Osteoblast (primary cell): ENCODE results near the gene GPATCH1. TPM values are rescaled to one million over a fixed set of nuclear protein-coding genes. Genes with fewer than 3 reads are reported as not detected.
A peak's percentile ranks its signal among the peaks of the same experiment; 100 is the strongest.

Source experiments
- DNase-seq: peaks from one replicate; pipeline ENCODE4 v3.0.0; 2011; ENCODE audit warnings: low spot score, mixed read lengths; ENCODE audit not compliant: insufficient read length; ENCODE audit errors: missing footprints
- H2AFZ ChIP-seq: 2 replicates; pipeline ENCODE4 v1.6.0; 2011; ENCODE audit warnings: mild to moderate bottlenecking, low read length
- H3K27ac ChIP-seq: 2 replicates; pipeline ENCODE4 v1.5.1; 2011; ENCODE audit warnings: mild to moderate bottlenecking, low read depth, low read length, moderate library complexity
- H3K27me3 ChIP-seq: 2 replicates; pipeline ENCODE4 v1.6.0; 2012; ENCODE audit warnings: mild to moderate bottlenecking, control low read depth, inconsistent platforms, low read length, moderate library complexity; ENCODE audit not compliant: insufficient read depth
- H3K36me3 ChIP-seq: 2 replicates; pipeline ENCODE4 v1.5.1; 2011; ENCODE audit warnings: mild to moderate bottlenecking, low read length, control low read depth, moderate library complexity; ENCODE audit not compliant: insufficient read depth
- H3K4me1 ChIP-seq: 2 replicates; pipeline ENCODE4 v1.5.1; 2011; ENCODE audit warnings: mild to moderate bottlenecking, low read length, control low read depth, moderate library complexity; ENCODE audit not compliant: insufficient read depth
- H3K4me2 ChIP-seq: 2 replicates; pipeline ENCODE4 v1.6.0; 2011; ENCODE audit warnings: mild to moderate bottlenecking, low read length; ENCODE audit not compliant: insufficient read depth
- H3K4me3 ChIP-seq: fragments of 200-600 bp; sonication (generic); 3 replicates; pipeline ENCODE4 v1.5.1; 2012; ENCODE audit warnings: mild to moderate bottlenecking, low read length, inconsistent platforms; ENCODE audit not compliant: insufficient read depth
- H3K79me2 ChIP-seq: 2 replicates; pipeline ENCODE4 v1.6.0; 2012; ENCODE audit warnings: mild to moderate bottlenecking, low read length, control low read depth, inconsistent platforms; ENCODE audit not compliant: insufficient read depth
- H3K9me3 ChIP-seq: 2 replicates; pipeline ENCODE4 v1.5.1; 2011; ENCODE audit warnings: low read depth, low read length, control low read depth
- H4K20me1 ChIP-seq: 2 replicates; pipeline ENCODE4 v1.6.0; 2012; ENCODE audit warnings: mild to moderate bottlenecking, low read length, control low read depth; ENCODE audit not compliant: insufficient read depth
- total RNA-seq: library from RNA; depleted of rRNA; stranded (reverse); fragments of >200 nt; gene quantifications from 2 replicates; pipeline ENCODE4 v1.2.3, GENCODE V29; 2012
- TF ChIP-seq, protein P1 (sequence below): IDR thresholded peaks from 2 replicates; pipeline ENCODE4 v1.5.1; 2011; ENCODE audit warnings: mild to moderate bottlenecking, low read depth, low read length, moderate library complexity; ENCODE audit errors: extremely low read depth

GPATCH1 gene
- total RNA-seq, 1 donor: 6.2 TPM

DNA sequence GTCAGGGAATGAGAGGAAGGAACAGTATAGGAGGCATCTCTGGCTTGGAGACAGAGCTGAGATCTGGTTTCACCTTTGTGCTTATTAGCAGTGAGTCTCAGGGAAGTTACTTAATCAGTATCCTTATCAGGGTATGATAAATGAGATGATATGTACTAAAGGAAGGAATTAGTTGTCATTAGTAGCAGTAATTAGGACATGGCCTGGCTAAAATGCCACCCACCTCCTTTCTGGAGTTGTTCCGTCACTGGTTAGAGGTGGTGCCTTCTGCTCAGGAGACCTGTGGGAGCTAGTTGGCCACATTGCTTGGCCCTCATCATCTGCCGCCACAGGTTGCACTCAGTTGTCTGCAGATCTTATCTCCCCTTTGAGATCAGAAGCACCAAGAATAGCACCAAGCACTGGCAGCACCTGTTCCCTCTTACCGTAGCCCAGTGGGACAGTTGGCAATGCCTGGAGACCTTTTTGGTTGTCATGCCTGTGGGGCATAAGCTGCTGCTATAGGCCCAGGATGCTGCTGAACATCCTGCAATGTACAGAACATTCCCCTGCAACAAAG lies 4.7 kb downstream of the GPATCH1 start:
- H3K4me1 ChIP-seq: peaks cover 12% of the 10 kb centered on the region
- TF ChIP-seq, protein P1, sequence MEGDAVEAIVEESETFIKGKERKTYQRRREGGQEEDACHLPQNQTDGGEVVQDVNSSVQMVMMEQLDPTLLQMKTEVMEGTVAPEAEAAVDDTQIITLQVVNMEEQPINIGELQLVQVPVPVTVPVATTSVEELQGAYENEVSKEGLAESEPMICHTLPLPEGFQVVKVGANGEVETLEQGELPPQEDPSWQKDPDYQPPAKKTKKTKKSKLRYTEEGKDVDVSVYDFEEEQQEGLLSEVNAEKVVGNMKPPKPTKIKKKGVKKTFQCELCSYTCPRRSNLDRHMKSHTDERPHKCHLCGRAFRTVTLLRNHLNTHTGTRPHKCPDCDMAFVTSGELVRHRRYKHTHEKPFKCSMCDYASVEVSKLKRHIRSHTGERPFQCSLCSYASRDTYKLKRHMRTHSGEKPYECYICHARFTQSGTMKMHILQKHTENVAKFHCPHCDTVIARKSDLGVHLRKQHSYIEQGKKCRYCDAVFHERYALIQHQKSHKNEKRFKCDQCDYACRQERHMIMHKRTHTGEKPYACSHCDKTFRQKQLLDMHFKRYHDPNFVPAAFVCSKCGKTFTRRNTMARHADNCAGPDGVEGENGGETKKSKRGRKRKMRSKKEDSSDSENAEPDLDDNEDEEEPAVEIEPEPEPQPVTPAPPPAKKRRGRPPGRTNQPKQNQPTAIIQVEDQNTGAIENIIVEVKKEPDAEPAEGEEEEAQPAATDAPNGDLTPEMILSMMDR: no peak
- H3K36me3 ChIP-seq: peaks cover 19% of the 10 kb centered on the region
- H3K9me3 ChIP-seq: no peaks in the 10 kb centered on the region
- peaks cover 22% of the 10 kb centered on the region for H3K79me2 ChIP-seq
- H3K27me3 ChIP-seq: no peaks in the 10 kb centered on the region
- H3K27ac ChIP-seq: no peak overlapping the region
- no peak overlapping the region for H3K4me2 ChIP-seq
- H4K20me1 ChIP-seq: peaks cover 2% of the 10 kb centered on the region
- peak; percentile 29 for DNase-seq
- no peak overlapping the region for H3K4me3 ChIP-seq
- H2AFZ ChIP-seq: no peak overlapping the region

DNA sequence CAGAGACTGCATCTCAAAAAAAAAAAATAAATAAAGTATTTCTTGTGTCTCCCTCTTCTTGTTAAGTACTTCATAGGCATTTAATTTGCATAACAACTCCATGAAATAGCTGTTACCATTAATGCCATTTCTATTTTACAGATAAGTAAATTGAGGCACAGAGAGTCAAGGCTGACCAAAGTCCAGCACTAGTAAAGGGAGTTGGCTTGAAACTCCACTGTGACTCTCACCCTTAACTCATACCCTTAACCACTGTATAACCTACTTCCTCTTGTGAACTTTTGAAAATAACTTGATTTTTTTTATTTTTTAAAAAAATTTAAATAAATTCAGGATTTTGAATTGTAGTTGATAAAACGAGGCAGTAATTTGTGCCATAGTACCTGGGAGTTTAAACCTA lies 6.0 kb downstream of the GPATCH1 start:
- Histone ChIP-seq H2AFZ (no peak overlapping the region), H3K9me3 (no peaks in the 10 kb centered on the region), H3K27ac (no peak overlapping the region), H3K4me2 (no peak overlapping the region), H3K4me1 (peaks cover 6% of the 10 kb centered on the region), H3K27me3 (no peaks in the 10 kb centered on the region), H3K79me2 (peaks cover 12% of the 10 kb centered on the region), H3K4me3 (no peak overlapping the region), H4K20me1 (peaks cover 2% of the 10 kb centered on the region), H3K36me3 (peaks cover 19% of the 10 kb centered on the region)
- no peak for DNase-seq
- TF ChIP-seq, protein P1: no peak

DNA sequence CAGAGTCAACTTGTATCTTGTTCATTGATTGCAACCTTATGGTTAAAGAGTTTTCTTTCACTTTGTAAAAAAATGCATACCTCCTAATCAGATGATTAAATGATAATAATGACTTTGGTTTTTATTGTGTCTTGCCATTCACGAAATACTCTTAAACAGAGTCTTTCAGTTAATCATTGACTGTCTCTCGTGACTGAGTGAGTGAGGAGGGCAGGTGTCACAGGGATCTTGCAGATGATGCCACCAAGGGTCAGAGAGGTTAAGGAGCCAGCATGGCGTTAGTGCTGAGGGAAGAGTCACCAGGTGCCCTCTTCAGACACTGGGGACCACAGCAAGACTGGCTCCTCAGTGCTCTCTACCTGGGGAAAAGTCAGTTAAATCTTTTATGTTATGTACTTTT lies 8.0 kb downstream of the GPATCH1 start:
- Histone ChIP-seq H3K4me2 (no peak overlapping the region), H3K27ac (no peak overlapping the region), H4K20me1 (peaks cover 2% of the 10 kb centered on the region), H3K27me3 (no peaks in the 10 kb centered on the region), H3K4me3 (no peak overlapping the region), H3K79me2 (peaks cover 4% of the 10 kb centered on the region), H3K4me1 (no peaks in the 10 kb centered on the region), H3K9me3 (no peaks in the 10 kb centered on the region), H3K36me3 (peaks cover 33% of the 10 kb centered on the region), H2AFZ (no peak overlapping the region)
- TF ChIP-seq, protein P1: no peak
- DNase-seq: no peak

DNA sequence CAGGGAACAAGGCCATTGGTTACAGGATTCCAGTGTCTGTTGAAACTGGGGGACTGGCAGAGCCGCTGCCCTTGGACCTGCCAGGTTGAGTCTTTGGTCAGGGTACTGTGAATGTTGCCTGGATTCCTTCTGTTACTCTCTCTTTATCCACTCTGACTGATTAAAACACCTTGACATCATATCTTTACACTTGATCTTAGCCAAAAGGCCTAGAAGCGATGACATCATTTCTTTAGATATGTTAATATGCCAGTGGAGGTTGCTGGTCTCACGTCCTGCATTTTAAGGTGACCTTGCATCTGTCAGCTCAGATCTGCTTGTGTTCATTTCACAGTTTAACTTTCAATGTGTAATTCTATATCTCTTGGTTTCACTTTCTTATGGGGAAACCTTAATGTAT lies 9.2 kb downstream of the GPATCH1 start:
- no peaks in the 10 kb centered on the region for H3K4me1 ChIP-seq
- no peak overlapping the region for H3K4me2 ChIP-seq
- peaks cover 41% of the 10 kb centered on the region for H3K36me3 ChIP-seq
- DNase-seq: no peak
- TF ChIP-seq, protein P1: no peak
- peaks cover 2% of the 10 kb centered on the region for H4K20me1 ChIP-seq
- no peak overlapping the region for H2AFZ ChIP-seq
- no peak overlapping the region for H3K27ac ChIP-seq
- no peaks in the 10 kb centered on the region for H3K9me3 ChIP-seq
- H3K79me2 ChIP-seq: peaks cover 4% of the 10 kb centered on the region
- no peak overlapping the region for H3K4me3 ChIP-seq
- H3K27me3 ChIP-seq: no peaks in the 10 kb centered on the region
